Breast epithelium (tissue), 3 donors: ENCODE measurements around the gene PPARD.

Experiments
- POLR2A ChIP-seq: fragments of 450-650 bp; IDR thresholded peaks from one replicate; pipeline ENCODE4 v1.6.1; 2016; ENCODE audit warnings: antibody characterized with exemption, mild to moderate bottlenecking, moderate library complexity
- TF ChIP-seq, protein P1 (sequence below), 3 donors: fragments of 450-650 bp; IDR thresholded peaks; one replicate each; pipeline ENCODE4 v1.5.1; 2016 to 2017; ENCODE audit warnings: antibody characterized with exemption in 3 of 3, mild to moderate bottlenecking in 3 of 3, moderate library complexity in 3 of 3

DNA sequence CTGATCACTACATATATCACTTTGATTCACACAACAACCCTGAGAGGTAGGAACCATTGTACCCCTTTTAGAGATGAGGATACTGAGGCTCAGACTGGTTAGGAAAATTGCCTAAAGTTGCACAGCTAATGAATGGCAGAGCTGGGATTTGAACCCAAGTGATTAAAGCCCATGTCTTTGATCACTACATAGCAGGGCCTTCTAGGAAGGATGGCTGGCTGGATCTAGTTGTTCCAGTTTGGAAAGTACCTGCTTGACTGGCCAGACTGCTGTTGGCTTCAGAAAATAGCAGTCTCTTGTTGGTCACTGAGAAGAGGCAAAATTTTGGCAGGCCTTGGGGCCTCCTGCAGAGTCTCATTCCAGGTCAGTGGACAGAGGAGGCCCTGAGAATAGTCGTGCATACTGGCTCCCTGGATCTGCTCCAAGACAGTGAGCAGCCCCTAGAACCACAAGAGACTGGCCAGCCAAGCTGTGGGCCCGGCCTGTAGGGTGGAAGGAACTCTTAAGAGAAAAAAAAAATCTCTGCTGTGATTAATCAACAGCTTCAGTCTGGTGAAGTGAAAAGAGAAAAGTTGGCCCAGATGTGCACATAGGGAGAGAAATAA is 17.5 kb downstream of the PPARD start:
- no peak for TF ChIP-seq POLR2A
- TF ChIP-seq, protein P1, sequence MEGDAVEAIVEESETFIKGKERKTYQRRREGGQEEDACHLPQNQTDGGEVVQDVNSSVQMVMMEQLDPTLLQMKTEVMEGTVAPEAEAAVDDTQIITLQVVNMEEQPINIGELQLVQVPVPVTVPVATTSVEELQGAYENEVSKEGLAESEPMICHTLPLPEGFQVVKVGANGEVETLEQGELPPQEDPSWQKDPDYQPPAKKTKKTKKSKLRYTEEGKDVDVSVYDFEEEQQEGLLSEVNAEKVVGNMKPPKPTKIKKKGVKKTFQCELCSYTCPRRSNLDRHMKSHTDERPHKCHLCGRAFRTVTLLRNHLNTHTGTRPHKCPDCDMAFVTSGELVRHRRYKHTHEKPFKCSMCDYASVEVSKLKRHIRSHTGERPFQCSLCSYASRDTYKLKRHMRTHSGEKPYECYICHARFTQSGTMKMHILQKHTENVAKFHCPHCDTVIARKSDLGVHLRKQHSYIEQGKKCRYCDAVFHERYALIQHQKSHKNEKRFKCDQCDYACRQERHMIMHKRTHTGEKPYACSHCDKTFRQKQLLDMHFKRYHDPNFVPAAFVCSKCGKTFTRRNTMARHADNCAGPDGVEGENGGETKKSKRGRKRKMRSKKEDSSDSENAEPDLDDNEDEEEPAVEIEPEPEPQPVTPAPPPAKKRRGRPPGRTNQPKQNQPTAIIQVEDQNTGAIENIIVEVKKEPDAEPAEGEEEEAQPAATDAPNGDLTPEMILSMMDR (IDR thresholded peaks at IDR 0.05), result no peak
